HG03342 (cell line): ENCODE results near the gene GOSR2.

ENCODE experiments used
- ATAC-seq: cut with Tn5 transposase; IDR thresholded peaks from one replicate; pipeline ENCODE4 v1.9.1; 2021; ENCODE audit warnings: mild to moderate bottlenecking, moderate library complexity; ENCODE audit not compliant: unreplicated experiment

GOSR2 gene

DNA sequence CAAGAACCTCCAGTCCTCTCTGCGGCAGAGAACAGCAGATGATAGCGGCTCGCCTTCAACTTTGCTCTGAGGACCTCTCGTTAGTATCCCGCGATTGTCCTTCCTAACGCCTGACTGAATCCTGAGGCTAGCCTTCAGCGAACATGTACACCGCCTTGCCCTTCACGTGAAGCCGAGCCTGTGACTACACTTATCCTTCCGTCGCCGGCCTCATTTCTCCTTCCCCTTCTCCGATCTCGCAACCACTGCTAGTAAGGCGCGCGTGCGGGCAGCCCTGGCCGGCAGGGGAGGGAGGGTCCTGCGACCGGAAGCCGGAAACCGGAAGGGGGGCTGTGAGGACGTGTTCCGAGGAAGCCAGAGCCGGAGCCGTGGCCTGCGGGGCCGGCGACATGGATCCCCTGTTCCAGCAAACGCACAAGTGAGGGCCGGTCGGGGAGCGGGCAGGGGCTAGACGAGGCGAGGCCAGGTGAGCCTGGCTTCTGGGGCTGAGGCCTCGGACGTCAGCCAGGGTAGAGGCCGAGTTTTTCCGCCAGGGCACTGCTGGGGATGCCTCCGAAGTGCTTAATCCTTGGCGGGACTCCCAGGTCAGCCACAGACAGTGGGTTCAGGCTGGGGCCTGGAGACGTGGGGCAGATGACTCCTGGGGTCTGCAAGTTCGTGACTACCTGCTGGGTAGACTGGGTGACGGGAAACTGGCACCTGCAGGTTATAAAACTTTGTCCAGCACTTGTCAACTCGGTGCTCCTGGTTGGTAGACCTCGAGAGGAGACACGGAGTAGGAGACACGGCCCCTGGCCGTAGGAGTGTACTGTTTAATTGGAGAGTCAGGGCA is at the start of gene GOSR2:
GOSR2 (plus strand) TSS at position 357 of the 832 bp plus-strand sequence; CDS start at position 390, 33 bp downstream.
- ATAC-seq, result peak; percentile 89

DNA sequence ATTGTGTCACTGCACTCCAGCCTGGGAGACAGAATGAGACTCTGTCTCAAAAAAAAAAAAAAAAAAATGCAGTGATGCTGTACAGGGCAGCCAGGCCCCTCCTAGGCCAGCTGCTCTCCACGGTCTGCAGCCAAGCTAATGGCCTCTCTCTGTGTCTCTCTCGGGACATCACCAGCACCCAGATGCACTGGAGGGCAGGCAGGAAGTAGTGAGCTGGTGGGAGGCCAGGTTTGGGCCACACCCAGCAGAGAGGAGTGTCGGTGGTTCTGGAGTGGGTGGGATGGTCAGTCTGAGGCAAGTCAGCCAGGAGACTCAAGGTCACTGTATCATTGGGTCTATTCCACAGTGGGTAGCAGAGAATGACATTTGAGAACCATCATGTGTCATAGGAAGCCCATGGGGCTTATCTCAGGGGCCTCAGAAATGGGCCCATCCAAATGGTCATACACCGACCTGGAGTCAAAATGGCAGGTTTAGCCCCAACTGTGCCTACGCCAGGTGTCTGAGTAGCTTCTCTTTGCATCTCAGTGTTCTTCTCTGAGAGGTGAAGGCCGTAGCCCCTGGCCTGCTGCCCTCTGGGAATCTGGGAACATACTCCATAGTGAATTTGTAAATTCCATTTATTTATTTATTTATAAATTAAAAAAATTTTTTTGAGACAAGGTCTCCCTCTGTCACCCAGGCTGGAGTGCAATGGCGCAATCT is 48.9 kb upstream of the GOSR2 start:
- ATAC-seq, result no peak

DNA sequence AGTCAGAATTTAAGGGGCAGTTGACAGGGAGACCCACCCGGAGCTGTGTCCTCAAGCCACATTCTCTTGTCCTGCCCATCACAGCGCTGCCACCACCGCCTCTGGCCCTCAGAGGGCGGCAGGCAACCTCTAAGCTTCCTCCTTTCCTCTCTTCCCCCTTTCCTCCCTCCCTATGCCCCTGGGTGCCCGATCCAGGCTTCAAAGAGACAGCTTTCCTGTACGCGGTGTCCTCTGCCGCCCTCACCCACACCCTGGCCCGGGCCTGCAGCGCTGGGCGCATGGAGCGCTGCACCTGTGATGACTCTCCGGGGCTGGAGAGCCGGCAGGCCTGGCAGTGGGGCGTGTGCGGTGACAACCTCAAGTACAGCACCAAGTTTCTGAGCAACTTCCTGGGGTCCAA is 48.1 kb upstream of the GOSR2 start:
- ATAC-seq, result no peak

DNA sequence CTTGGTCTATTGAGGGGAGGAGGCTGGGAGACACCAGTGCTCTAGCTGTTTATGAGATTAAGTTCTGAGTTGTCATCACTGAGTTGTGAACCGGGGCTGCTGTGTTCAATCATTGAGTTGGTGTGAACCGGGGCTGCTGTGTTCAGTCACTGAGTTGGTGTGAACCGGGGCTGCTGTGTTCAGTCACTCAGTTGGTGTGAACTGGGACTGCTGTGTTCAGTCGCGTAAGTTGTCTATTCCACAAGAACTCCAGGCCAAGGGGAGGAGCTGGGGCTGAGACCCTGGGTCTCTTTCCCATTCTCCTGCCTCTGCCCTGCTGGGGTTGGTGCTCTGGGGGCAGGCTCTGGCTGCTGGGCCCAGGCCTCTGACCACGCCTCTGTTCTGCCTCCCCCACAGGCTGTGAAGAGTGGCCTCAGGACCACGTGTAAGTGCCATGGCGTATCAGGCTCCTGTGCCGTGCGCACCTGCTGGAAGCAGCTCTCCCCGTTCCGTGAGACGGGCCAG is 47.1 kb upstream of the GOSR2 start:
- no peak for ATAC-seq

DNA sequence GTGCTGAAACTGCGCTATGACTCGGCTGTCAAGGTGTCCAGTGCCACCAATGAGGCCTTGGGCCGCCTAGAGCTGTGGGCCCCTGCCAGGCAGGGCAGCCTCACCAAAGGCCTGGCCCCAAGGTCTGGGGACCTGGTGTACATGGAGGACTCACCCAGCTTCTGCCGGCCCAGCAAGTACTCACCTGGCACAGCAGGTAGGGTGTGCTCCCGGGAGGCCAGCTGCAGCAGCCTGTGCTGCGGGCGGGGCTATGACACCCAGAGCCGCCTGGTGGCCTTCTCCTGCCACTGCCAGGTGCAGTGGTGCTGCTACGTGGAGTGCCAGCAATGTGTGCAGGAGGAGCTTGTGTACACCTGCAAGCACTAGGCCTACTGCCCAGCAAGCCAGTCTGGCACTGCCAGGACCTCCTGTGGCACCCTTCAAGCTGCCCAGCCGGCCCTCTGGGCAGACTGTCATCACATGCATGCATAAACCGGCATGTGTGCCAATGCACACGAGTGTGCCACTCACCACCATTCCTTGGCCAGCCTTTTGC is 46.5 kb upstream of the GOSR2 start:
- no peak for ATAC-seq

DNA sequence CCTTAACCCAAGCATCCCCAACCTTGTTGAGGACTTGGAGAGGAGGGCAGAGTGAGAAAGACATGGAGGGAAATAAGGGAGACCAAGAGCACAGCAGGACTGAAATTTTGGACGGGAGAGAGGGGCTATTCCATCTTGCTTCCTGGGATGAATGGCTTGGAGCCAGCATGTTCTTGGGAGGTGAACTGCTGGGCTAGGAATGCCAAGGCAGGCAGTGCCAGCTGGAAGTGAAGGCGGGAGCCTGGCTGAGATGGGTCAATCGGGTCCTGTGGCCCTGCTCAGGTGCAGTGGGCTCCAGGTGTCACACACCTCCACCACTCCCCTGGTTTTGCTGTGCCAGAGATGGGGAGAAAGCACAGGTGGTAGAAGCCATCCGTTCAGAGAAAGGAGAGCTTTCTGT is 46.0 kb upstream of the GOSR2 start:
- ATAC-seq, result no peak

DNA sequence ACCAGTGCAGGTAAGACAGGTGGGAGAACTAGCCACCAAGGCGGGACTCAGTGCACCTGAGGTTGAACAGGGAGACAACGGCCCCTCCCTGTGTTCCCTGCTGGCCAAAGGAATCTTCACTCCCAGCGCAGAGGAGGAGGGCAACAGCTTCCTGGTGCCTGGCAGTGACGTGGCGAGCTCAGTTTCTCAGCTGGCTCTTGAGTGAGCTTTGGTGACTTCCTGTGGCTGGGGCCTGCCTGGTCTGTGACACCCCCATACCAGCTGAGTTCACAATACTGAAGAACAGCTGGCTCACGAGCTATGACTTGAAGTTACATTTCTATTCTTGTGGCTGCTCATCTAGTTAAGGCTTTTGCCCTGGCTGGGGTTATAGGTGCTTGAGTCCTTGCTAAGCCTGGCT is 45.5 kb upstream of the GOSR2 start:
- ATAC-seq, result no peak

DNA sequence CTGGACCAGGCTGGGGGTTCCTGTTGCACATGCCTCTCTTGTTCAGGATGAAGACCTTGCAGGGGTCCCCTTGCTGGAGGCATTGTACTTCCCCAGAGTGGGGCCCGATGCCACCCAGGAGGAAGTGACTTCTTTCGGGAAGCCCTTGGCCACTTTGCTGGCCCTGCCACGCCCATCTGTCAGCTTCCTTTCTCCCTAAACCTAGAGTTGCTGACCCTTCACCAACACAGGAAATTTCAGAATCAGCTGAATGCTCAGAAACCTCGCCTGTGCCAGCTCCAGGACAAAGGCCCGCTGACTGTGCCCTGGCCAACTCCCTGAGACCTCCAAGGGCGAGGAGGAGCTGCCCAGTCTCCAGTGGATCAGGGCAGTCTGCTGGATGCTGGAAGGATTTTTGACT is 44.9 kb upstream of the GOSR2 start:
- ATAC-seq, result no peak

DNA sequence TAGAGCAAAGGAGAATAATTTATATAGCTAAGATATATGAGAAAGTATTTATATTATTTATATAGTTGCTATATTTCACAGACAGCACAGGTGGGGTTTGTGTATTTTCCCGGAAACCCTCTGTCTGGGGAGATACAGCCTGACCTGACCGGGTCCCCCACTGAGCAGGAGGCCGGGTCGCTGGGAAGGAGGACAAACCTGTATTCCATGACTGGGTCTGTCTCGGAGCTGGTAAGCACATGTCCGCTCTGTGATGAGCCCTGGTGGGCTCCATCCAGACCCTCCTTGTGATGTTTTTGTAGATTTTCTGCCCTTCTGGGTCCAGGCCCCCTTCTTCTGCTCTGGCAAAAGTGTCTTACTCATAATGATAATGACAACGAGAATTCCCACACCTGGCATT is 43.9 kb upstream of the GOSR2 start:
- no peak for ATAC-seq

DNA sequence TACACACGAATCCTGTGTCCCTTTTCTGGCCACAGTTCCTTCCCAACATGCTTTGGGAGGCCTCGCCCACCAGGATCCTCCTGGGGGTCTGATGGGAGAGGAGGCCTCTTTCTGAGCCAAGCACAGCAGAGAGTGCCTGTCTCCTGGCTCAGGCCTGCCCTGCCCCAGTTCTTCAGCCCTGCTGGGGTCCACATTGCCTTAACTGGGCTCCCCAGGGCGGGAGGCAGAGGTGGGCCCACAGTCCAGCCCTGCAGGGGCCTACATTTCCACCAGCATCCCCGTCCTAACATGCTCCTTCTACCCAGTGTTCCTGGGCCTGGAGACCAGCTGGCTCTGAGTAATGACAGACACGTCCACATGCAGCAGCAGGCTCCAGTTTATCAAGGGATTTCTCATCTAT is 41.9 kb upstream of the GOSR2 start:
- ATAC-seq, result no peak

DNA sequence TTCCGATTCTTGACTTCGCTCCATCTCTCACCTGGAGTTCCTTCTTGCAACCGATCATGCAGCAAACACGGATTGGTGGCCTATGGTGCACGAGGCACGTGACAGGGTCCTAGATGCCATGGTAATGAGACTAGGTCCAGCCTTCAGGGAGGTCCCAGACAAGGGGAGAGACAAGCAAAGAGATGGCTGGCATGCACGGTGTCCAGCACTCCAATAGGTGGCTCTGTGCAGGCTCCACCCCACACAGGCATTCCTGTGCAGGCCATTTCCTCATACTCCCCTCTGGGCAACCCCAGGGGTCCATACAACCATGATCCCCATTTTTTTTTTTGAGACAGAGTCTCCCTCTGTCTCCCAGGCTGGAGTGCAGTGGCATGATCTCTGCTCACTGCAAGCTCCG is 40.3 kb upstream of the GOSR2 start:
- no peak for ATAC-seq

DNA sequence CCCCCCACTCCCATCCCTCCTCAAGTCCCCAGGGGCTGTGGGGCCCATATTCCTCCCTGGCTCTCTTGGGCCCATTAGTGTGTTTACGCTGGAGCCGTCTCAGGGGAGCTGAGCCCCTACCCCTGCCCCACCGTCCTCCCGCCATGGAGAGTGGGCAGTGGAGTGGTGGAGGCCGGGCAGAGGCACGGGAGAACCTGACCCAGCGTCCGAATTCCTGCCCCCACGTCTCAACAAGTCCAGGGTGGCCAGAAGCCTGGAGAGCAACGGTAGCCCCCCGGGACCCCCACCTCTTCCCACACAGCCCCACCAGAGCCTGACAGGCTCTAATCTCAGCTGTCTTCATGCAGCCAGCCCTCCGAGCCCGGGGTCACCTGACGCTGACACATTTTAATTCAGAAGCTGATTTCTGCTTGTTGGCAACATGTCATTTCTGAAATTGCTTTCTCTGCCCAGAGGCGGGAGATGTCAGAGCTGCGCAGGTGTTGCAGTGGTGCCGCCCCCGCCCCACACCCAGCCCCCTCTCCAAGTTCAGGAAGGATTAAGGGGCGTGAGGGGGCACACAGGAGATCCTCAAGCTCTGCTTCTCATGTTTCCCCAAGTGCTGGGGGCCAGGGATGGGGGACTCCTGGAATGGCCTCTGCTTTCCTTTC is 39.0 kb upstream of the GOSR2 start:
- ATAC-seq, result no peak

DNA sequence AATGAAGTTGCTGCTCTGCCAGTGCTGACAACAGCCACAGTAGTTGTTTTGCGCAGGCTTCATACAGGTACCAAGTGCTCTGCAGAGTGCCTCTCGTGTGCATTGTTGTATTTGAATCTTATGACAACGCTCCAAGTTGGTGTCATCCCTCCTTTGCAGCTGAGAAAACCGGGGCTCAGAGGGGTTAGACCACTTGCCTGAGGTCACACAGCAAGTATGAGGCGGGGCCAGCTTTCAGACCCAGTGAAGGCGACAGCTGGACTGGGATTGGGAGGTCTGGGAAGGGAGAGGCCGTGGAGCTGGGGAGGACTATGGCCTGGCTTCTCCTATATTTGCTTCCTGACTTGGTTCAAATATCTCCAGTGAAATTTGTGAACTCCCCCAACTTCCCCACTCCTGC is 38.4 kb upstream of the GOSR2 start:
- ATAC-seq, result no peak

DNA sequence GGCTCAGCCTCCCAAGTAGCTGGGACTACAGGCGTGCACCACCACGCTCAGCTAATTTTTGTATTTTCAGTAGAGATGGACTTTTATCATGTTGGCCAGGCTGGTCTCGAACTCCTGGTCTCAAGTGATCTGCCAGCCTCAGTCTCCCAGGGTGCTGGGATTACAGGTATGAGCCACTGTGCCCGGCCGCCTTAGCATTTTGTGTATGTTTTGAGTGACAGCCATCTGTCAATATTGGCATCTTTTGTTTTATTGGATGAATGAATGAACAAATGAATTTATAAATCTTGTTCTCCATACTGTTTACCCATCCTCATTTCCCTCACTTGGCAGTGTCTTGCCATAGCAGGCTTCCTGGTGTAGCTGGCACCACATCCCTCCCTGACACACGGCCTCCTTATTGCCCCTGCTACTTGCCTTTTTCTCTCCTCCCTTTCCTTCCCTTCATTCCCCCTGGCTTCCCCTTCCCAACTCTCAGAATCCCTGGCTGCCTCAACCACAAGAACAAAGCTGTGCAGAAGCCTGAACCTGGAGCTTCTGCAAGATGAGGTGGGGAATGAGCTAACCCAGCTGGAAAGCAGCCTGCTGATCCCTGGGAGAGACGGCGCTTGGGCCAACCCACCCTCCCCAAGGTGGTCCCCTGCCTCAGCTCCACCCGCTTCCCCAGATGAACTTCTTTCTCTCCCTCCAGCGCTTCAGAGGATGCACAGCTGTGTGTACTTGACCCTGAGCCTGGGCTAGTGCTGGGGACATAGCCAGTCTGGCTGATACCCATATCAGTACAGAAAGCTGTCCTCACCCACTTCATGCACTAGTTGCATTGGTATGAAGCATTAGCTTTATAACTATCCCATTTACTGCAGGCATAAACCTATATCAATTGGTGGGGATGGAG is 37.3 kb upstream of the GOSR2 start:
- ATAC-seq, result no peak

DNA sequence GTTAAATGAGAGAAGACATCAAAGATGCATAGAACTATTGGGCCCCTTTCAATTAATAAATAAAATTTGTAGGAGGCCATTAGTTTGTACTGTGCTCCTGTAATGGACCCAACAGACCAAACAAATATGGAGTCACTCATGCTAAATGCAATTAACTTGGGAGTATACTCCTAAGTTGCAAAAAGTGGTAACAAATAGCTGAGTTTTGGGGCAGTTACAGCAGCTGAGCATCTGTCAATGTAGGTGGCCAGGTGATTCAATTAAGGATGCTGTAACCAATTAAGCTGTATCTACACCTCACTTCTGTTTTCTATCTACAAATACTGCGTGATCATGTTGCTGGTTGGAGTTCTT is 36.7 kb upstream of the GOSR2 start:
- ATAC-seq, result no peak

DNA sequence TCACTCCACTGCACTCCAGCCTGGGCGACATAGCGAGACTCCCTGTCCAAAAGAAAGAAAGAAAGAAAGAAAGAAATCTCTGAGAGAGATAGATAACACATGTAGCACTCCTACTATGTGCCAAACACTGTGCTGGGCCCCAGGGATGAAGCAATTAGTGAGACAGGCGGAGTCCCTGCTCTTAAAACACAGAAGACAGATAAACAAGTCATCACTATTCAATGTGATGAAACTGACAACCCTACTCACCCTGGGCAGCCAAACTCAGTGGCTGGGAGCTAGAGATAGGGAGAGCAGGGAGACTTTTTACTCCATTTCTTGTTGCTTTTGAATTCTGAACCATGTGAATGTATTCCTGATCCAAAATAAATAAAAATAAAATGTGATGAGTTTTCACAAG is 35.2 kb upstream of the GOSR2 start:
- no peak for ATAC-seq

DNA sequence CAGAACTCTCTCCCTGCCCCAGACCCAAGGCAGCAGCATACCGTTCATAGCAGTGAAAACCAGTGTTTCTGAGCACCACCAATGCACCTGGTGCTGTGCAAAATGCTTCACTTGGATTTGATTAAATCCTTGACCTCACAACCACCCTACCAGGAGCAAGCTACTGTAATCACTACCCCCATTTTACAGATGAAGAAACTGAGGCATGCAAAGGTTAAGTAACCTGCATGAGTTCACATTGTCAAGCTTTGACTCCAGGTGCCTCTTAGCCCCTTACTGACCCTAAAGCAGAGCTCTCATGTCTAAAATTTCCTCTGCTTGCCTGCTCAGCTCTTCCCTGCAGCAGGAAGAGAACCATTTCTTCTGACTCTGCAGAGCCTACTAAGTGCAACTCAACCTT is 34.2 kb upstream of the GOSR2 start:
- ATAC-seq, result no peak

DNA sequence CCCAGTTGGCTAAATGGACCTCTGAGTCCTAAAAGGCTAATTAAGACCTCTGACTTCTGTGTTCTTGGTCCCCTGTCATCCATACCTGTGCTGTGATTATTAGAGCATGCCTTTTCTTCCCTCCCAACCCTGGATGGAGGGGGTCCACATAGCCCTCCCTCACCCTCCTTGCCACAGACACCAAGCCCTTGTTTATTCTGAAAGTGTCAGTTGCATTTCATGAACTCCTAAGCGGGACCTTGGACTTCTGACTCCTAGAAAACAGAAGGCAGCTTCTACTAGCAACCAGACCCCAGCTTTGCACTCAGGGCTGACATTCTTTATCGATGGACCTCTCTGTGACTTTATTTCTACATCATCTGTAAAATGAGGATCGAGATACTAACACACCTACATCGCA is 33.4 kb upstream of the GOSR2 start:
- no peak for ATAC-seq

DNA sequence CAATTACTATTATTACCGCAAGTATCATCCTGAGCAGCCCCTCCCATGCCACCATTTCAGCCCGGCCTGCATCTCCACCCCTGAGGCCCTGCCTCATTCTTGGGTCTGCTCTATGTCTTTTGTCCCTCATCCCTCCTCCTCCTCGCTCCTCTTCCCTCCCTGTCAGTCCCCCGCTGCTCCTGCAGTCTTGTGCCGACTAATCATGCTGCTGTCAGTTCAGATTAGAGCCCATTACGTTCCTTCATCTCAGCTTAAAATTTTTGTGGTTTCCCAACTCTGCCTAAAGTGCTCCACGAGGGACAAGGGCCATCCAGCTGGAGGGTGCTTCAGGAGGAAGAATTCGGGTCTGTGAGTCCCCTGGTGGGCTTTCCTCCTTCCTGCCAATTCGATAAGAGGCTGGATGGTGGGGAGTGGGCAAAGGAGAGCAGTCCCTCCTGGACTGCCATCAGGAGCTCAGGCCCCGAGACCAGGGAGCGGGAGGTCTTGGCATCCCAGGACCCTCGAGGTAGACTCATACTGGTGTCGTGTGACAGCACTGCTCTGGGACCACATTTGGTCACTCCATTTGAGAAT is 32.9 kb upstream of the GOSR2 start:
- no peak for ATAC-seq

DNA sequence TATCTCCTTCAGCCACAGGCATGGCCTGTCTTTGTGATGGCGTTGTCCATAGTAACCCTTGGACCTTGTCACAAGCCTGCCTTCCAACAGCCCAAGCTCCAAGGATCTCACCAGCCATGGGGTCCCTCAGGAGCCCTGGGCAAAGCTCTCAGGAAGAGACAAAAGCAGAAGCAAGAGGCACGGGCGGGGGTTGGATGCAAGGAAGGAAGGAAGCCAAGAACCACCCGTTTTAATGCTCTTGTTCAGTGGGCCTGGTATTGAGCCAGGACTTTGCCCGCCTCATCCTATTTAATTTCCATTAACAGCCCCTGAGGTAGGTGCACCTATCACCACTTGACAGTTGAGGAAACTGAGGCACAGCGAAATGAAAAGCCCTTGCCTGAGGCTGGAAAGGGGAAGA is 32.3 kb upstream of the GOSR2 start:
- ATAC-seq, result no peak
